Left cardiac atrium (tissue), 4 donors: ENCODE measurements around the gene OXLD1. TPM values are rescaled to one million over a fixed set of nuclear protein-coding genes. Genes with fewer than 3 reads are reported as not detected.

Source experiments
- ATAC-seq, 2 donors: fragments of 200-7000 bp; cut with Tn5 transposase; one replicate each; pipeline ENCODE4 v1.9.1; 2020; ENCODE audit warnings: mild to moderate bottlenecking in 2 of 2, moderate library complexity in 2 of 2
- DNase-seq: peaks from one replicate; pipeline ENCODE4 v3.0.0-alpha.2; 2020
- intact Hi-C, 2 donors: fragments of 100-400 bp; cut with DNase I; formaldehyde crosslinking; loops; one replicate each; pipeline versions ENCODE4 v1.14.1 to v1.15.1; 2022 to 2023
- total RNA-seq, 2 donors: library from RNA; stranded (reverse); fragmentation: NEBNext Ultra II Directional; extraction: Animal tissue kit (Norgen Biotek cat#: 25700); gene quantifications; one replicate each; pipeline ENCODE4 v1.2.1, GENCODE V29; 2021
- donor health status: DM: no; HTN: yes; CAD: no.
- donor health status: DM: no; HTN: yes; CAD: no; lungs with severe emphysema.
- donor health status: DM: yes; HTN: yes; CAD: no.
- donor health status: Dilated cardiomyopathy.

Gene OXLD1
- total RNA-seq, 2 donors from 2014 or later, result 20.9 to 23.6 TPM

DNA sequence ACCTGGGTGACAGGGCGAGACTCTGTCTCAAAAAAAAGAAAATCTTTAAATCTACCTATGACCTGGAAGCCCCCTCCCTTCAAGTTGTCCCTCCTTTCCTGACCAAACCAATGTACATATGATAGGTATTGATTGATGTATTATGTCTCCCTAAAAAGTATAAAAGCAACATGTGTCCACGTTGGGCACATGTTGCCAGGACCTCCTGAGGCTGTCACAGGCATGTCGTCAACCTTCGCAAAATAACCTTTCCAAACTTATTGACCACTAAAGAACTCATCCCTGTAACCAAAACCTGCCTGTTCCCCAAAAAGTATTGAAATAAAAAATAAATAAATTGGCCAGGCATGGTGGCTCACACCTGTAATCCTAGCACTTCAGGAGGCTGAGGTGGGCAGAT, 4.4 kb downstream of the OXLD1 start:
- ATAC-seq (no peak), DNase-seq (no peak)
- intact Hi-C loops, result no loop called here

DNA sequence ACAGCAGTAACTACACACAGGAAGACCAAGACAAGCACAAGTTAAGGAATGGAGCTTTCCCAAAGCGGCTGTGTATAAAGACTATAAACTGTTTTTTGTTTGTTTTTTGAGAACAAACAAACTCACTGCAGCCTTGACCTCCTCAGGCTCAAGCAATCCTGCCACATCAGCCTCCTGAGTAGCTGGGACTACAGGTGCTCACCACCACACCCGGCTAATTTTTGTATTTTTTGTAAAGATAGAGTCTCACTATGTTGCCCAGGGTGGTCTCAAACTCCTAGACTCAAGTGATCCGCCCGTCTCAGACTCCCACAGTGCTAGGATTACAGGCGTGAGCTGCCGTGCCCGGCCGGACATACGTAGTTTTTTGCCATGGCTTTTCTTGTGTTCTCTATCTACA, 6.0 kb downstream of the OXLD1 start:
- ATAC-seq (no peak), DNase-seq (no peak)
- intact Hi-C loops, result no loop called here

DNA sequence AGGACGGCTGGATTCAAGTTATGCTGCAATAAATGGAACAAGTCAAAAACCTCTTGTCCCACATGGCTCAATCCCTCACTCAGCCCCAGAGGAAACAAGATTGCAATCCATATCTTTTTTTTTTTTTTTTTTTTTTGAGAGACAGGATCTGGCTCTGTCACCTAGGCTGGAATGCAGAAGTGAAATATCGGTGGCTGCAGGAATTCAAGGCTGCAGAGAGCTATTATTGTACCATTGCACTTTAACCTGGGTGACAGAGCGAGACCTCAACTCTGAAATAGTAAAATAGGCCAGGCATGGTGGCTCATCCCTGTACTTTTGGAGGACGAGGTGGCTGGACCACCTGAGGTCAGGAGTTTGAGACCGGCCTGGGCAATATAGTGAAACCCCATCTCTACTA, 7.4 kb downstream of the OXLD1 start:
- ATAC-seq, result peak in 1 of 2 donors; percentile 14
- no peak for DNase-seq
- intact Hi-C loops, result no loop called here

DNA sequence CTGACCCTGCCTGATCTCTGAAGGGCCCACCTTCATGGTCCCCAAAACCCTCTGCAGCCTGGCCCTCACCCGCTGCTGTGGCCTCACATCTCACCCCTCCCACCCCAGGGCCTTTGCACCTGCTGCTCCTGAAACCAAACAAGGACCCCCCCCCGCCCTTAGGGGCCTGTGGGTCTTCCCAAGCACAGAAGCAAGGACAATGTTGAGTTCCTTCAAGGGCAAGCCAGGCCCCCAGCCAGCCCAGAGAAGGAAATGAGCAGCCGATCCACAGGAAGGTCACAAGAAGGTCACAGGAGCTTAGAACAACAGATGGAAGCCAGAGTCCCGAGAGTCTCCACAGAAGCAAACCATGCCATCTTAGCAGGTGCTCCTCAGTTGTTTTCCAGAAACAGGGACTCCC, 9.6 kb downstream of the OXLD1 start:
- DNase-seq (no peak), ATAC-seq (no peak)
- intact Hi-C loops, result no loop called here

DNA sequence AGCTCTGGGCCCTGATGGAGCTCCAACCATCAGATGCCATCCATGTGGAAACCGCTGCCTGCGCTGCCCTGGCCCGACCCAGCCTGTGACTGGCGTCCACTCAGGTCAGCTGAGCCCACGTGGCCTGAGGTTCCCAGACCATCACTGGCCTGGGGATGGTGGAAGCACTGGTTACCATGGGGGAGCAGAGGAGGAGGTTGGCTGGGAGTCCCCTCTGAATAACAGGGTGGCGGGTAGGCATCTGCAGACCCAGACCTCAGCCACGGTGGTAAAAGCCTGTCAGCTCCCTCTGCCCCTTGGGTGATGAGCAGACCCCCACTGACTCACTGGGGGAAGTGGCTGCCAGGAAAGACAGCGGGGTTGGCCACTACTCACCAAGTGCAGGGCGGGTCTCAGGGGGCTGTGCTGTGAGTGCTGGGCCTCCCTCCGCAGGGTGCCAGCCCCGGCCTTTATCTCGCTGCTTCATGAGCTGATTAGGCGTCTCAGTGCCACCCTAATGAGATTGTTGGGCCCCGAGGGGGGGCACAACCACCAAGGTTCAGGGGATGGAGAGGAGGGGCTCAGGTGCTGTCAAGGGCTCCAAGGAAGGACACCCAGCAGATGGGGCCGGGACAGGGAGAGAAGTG, 10.2 kb downstream of the OXLD1 start, which contains the start of gene PDE6G:
Gene PDE6G (minus strand): TSS at position 425 of the 626 bp plus-strand sequence. CDS start 3,237 bp downstream, outside the sequence.
- intact Hi-C loops, result no loop called here
- DNase-seq, result no peak
- no peak for ATAC-seq

DNA sequence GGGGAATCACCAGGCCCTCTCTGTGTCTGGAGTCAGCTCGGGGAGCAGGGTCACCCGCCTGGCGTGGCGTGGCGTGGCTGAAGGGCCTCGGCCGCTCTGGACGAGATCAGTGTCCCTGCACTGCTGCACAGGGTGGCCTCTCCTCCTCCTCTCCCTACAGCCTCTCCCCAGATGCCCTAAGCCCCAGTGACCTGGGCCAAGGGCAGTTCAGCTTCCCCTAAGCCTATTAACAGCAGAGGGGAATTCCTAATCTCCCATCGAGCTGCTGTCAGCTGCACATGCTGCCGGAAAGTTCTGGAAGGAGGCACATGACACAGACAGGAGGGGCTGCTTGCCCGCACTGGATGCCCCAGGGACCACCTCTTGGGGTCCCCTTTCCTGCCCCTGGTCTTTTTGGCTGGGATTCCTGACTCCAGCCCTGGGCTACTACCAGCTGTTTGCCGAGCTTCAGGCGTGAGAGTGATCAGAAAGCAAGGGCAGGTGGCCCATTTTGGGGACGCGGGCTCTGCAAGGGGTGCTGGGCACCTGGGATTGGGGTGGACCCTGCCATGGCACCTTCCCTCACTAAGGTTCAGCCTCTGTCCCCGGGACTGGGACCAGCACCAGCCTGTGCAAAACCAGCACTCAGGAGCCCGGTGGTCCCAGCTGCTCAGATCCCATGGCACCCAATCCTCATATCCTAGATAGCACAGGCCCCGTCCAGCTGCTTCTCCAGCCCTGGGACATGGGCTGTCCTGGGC, 10.9 kb downstream of the OXLD1 start:
- ATAC-seq (no peak), DNase-seq (no peak)
- intact Hi-C loops, result no loop called here

DNA sequence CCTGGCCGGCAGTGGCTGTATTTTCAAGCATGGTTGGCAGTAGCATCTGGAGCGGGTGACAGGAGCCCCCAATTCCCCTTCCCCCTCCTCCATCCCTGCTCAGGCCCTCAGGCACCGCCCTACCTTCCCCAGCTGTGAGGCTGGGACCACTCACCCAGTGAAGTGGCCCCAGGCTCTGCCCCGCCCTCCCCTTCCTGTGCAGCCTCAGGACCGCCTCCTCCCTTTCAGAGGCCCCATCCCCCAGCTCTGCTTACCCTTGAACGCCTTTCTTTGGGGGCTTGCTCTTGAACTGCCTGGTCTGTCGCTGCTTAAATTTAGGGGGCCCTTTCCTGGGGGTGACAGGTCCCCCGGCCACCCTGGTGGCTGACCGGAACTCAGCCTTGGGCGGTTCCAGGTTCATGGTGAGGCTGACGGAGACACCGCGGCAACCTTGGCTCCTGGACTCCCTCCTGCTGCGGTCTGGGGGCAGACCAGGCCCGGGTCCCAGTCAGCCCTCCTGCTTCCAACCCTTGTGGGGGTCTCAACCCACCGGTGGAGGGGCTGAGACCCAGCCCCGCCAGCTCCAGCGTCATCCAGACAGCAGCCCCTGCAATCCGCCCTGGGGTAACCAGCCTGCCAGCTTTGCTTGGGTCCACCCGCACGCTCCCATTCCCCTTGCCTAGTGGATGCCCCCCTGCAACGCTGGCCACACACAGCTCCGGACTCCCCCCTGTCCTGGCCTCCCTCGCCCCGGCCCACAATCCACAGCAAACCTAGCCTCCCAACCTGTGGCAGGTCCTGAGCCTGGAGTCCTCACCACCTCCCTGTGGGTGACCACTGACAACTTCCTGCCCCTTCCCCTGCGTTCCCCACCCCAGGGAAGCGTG, 13.3 kb downstream of the OXLD1 start:
- intact Hi-C loops, result no loop called here
- ATAC-seq, result no peak
- DNase-seq, result no peak

DNA sequence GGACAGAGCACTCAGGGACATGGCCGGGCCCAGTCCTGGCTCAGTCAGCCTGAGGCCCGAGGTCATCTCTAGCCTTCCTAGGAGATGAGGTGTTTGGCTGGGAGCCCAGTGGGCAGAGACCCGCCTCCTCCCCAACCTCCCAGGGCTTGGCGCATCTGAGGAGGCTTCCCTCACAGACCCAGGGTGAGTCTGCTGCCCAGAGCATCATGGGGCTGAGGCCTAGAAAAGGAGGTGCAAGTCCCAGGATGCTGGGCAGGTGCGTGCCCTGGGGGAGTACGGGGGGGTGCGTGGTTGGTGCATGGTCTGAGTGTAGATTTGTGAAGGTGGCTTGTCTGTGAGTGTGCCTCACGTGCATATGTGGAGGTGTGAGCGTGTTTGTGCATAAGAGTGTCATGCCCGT, 14.7 kb downstream of the OXLD1 start:
- ATAC-seq, result no peak
- intact Hi-C loops, result no loop called here
- DNase-seq, result no peak

DNA sequence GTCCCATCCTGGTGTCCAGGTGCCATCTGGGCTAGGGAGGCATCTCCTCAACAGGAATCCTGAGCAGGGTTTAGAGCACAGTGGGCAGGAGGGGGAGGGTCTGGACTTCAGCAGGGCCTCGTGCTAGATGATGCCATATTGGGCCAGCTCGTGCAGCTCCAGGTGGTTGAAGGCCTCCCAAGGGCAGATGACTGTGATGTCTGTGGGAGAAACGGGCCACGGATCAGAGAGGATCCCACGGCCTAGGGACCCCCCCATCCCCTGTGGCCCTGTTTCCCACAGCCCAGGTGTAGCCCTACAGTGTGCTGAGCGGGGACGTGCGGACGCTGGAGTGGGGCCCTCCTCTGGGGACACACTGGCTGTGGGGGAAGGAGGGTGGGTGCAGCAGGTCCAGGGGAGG, 15.5 kb downstream of the OXLD1 start:
- intact Hi-C loops, result no loop called here
- no peak for DNase-seq
- no peak for ATAC-seq

DNA sequence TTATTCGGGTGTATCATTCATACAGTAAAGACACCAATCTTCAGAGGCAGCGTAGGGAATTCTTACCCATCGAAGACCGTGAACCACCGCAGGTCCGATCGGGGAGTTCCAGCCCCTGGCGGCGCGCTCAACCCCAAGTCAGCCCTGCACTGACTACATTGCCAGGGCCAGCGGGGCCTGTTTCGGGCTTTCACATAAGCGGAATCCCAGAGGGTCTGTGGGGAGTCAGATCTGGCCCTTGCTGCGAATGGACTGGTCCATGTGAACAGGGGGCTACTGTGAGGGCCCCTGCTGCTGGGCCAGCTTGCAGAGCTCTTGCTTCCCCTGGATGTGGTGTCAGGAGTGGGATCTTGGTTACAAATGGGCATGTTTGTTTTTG, 17.7 kb downstream of the OXLD1 start:
- DNase-seq (no peak), ATAC-seq (no peak)
- intact Hi-C loops, result no loop called here

DNA sequence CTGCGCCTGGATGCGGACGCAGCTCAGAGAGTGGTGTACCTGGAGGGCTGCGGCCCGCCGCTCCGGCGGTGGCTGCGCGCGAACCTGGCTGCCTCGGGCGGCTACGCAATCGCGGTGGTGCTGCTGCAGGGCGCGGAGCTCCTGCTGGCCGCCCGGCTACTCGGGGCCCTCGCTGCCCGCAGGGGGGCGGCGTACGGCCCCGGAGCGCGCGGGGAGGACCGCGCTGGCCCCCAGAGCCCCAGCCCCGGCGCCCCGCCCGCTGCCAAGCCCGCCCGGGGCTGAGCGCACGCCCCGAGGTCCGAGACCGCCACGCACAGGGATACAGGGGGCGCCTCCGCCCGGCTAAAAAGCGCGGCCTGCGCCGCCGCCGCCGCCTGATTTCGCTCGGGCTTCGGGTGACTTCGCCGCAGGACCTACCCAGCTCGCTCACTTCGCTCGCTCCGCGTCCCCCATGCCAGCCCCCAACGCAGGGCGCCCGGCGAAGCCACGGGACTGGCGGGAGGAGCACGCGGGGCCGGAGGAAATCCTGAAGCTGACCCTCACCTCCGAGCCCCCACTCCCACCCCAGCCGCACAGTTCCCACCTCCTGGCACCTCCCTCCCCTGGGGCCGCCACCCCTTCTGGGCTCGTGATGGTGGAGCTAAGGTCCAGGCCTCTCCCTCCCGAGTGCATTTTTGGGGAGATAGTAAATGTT, 18.2 kb downstream of the OXLD1 start:
- intact Hi-C loops, result no loop called here
- ATAC-seq (no peak), DNase-seq (no peak)

DNA sequence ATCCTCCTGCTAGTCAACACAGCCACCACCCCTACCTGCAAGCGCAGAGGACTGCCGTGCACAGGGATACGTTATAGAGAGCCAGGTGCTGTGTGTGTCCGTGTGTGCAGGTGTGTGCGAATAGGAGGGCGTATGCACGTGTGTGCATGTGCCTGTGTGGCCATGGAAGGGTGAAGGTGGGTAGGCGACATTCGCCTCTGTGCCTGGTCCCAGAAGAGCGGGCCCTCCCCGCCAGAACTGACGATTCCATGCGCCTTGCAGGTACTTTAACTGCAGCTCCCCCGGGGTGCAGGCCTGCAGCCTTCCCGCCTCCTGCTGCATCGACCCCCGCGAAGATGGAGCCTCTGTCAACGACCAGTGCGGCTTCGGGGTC, 18.8 kb downstream of the OXLD1 start:
- intact Hi-C loops, result no loop called here
- DNase-seq (no peak), ATAC-seq (no peak)

DNA sequence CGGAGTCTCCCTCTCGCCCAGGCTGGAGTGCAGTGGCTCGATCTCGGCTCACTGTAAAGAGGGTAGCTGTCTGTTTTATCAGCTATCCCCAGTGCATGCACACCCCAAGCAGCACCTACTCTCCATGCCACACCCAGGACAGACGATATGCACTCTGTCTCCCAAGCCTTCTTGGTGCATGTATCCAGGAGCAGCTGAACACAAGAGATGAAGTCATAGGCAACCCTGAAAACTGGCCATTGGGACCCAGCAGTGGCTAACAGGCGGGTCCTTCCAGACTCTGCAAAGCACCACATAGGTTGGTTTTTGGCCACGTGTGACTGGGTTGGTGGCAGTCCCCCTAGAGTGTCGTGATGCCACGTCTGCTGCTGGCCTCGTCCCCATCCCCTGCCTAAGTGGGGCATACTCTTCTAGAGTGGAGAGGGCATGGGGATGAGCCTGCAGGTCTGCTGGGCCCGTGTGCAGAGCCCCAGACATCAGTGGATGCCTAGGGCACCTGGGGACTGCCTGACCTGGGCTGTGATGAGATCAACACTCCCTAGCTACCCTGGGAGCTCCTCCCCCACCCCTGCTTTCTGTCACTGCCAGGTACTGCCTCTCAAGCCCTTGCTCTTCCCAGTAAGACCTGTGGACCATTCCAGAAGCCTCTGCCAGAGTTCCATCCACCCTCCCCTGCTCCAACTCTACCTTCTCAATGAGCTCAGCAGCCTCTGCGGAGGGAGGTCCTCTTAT, 19.4 kb downstream of the OXLD1 start:
- intact Hi-C loops, result no loop called here
- ATAC-seq (no peak), DNase-seq (no peak)

DNA sequence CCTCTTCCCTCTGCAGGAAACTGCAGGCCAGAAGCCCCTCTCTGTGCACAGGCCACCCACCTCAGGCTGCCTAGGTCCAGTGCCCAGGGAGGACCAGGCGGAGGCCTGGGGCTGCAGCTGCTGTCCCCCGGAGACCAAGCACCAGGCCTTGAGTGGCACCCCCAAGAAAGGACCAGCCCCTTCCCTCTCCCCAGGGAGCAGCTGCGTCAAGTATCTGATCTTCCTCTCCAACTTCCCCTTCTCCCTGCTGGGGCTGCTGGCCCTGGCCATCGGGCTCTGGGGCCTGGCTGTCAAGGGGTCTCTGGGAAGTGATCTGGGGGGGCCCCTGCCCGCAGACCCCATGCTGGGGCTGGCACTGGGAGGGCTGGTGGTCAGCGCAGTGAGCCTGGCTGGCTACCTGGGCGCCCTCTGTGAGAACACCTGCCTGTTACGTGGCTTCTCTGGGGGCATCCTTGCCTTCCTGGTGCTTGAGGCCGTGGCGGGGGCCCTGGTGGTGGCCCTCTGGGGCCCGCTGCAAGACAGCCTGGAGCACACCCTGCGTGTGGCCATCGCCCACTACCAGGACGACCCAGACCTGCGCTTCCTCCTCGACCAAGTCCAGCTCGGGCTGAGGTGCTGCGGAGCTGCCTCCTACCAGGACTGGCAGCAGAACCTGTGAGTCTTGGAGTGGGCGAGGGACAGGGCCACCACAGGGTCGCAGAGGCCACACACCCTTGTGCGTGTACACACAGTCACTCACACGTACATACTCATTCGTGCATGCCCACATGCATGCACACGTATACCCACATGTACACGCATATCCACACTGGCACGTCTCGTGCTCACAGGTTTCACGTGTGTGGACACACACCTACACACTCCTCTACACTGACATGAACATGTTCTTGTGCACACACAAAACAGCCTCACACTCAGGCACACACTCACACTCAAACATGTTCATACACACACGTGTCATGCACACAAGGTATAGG, 21.1 kb downstream of the OXLD1 start:
- intact Hi-C loops, result no loop called here
- DNase-seq, result no peak
- ATAC-seq, result no peak

DNA sequence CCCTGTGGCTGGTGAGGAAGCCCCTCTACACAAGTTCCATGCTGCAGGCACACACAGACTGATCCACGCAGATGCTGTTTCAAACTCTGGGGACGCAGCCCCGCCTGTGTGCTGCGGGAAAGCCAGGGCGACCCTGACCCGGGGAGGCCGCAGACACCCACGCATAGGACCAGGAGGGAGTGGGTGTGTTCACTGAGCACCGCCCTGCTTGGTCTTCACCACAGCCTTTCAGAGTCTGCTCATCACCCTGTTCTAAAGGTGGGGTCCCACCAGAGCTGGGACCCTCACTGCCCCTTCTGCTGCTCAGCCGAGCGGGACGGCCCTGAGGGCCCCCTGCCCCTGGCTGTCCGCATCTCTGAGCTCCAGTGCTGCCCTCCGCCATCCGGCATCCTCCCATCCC, 21.9 kb downstream of the OXLD1 start:
- no peak for ATAC-seq
- intact Hi-C loops, result no loop called here
- no peak for DNase-seq

DNA sequence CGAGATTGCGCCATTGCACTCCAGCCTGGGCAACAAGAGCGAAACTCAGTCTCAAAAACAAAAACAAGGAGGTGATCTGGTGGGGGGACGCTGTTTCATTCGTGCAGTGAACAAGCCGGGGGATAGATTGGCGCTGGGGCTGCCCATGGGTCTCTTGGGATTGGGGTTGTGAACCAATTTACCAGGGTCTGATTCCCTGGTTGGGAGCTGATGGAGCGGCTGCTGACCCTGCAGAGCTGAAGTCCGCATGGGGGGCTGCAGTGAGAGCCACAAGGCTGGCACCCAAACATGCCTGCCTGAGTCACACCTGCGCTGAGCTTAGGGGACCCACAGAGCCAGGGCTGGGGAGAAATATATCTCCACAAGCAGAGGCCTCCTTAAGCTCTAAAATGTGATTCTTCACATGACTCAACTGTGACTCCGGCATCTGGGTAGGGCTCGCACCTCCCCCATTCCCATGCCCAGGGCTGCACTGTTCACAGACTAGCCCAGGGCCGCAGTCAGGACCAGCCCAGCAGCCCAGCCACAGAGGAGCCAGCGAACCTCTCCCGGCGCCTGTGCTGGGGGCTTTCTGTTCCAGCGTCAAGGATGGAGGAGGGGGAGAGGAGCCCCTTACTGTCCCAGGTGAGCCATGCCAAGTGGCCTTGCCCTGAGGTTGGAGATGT, 24.4 kb downstream of the OXLD1 start:
- intact Hi-C loops, result no loop called here
- ATAC-seq (no peak), DNase-seq (no peak)

DNA sequence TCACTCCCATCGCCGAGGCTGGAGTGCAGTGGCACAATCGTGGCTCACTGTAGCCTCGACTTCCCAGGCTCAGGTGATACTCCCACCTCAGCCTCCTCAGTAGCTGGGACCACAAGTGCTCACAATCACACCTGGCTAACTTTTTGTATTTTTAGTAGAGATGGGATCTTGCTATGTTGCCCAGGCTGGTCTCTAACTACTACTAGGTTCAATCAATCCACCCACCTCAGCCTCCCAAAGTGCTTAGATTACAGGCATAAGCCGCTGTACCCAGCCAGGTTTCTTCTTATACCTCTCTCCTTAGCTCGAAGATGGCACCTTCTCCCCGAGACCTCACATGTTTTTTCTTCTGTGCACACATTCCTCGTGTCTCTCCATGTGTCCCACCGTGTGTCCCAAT, 26.4 kb downstream of the OXLD1 start:
- ATAC-seq, result no peak
- no peak for DNase-seq
- intact Hi-C loops, result no loop called here
